Stimulated activated CD8-positive, alpha-beta memory T cell treated with anti-CD3 and anti-CD28 coated beads, Interleukin-4, amount 100 ng/mL, for 4 hours (primary cell): ENCODE measurements around the gene ASPG.

Experiments
- DNase-seq, 2 donors: peaks; one replicate each; pipeline ENCODE4 v3.0.0-alpha.2; 2020; ENCODE audit warnings: low read depth in 2 of 2, low spot score in 1 of 2

ASPG gene

DNA sequence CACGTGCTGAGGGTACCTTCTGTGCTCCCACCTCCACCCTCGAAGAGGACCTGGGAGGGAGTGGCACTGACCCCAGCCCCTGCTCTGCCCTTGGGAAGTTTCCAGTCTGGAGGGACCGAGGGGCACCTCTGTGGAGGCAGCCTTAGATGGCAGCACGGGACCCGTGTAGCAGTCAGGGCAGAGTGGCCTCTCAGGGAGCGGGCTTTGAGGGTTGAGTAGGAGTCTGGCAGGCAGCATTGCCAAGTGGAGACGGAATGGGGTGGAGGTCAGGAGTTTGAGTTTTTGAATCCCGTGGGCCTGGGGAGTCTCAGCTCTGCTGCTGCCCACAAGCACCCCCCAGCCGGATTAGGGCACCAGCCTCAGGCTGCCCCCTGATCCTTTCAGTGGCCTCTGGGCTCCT, 74.5 kb downstream of the ASPG start:
- DNase-seq: no peak

GRCh38 chr14:104161602-104162367, 76.3 kb downstream of the ASPG start:
- no peak for DNase-seq

- DNase-seq: no peak
Observed at GRCh38 chr14:104162495-104162894, 77.0 kb downstream of the ASPG start.

GRCh38 chr14:104163541-104163940, 78.0 kb downstream of the ASPG start:
- no peak for DNase-seq

DNA sequence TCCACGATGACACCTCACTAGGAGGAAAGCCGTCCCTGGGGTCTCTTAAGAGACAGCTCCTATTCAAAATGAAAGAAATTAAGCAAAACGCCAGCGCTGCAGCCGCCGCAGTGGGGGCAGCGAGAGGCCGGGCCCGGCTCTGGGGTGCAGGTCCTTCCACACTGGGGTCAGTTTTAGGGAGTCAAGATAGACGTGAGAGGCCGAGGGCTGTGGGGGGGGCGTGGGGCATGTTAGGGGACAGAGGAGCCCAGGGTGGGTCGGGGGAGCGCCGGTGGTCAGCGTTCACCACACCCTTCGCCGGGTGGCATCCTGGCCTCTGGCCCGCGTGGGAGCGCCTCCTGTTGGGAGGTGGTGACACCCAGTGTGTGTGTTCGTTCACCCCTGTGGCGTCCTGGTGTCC, 78.5 kb downstream of the ASPG start:
- no peak for DNase-seq

DNA sequence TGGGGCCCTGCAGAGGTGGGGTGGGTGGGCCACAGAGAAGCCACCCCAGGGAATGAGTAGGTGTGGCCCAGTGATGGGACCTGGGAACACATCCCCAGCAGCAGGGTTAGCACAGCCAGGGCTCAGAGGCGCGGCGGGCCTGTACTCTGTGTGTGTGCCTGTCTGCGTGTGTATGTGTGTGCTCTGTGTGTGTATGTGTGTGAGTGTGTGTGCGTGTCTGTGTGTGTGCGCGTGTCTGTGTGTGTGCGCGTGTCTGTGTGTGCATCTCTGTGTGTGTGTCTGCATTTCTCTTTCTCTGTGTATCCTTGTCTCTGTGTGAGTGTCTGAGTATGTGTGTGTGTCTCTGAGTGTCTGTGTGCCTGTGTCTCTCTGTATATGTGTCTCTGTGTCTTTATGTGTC, 79.0 kb downstream of the ASPG start:
- DNase-seq: no peak
